Choroid plexus epithelial cell (primary cell): ENCODE data around the gene AKT3.

Experiments
- DNase-seq: peaks from one replicate; pipeline ENCODE4 v3.0.0-alpha.2; 2010; ENCODE audit warnings: low read depth
- H3K4me3 ChIP-seq: 2 replicates; pipeline ENCODE4 v1.5.1; 2011; ENCODE audit warnings: low read depth, mild to moderate bottlenecking, control low read depth, low read length, moderate library complexity
- CTCF ChIP-seq: conservative IDR thresholded peaks from 2 replicates; pipeline ENCODE4 v1.5.1; 2011; ENCODE audit warnings: low read depth, mild to moderate bottlenecking, control low read depth, inconsistent platforms, low read length, moderate library complexity

The AKT3 gene

GRCh38 chr1:243799908-243800307 is 50.1 kb downstream of the AKT3 start:
- no peak overlapping the region for H3K4me3 ChIP-seq
- no peak for TF ChIP-seq CTCF
- DNase-seq = peak; percentile 33

- TF ChIP-seq CTCF = no peak
- no peak overlapping the region for H3K4me3 ChIP-seq
- peak; percentile 80 for DNase-seq
Observed at GRCh38 chr1:243798726-243799125, 51.3 kb downstream of the AKT3 start.

- no peak for DNase-seq
- TF ChIP-seq CTCF = no peak
- no peak overlapping the region for H3K4me3 ChIP-seq
Observed at GRCh38 chr1:243796016-243796415, 54.0 kb downstream of the AKT3 start.

GRCh38 chr1:243793298-243793697 is 56.7 kb downstream of the AKT3 start:
- H3K4me3 ChIP-seq = no peak overlapping the region
- no peak for DNase-seq

GRCh38 chr1:243792891-243793290 is 57.2 kb downstream of the AKT3 start:
- no peak overlapping the region for H3K4me3 ChIP-seq
- TF ChIP-seq CTCF = no peak
- DNase-seq = no peak

More at GRCh38 chr1:243793298-243793697, 56.7 kb downstream of the AKT3 start:
- no peak for TF ChIP-seq CTCF

- H3K4me3 ChIP-seq = no peak overlapping the region
- no peak for DNase-seq
- TF ChIP-seq CTCF = no peak
Observed at GRCh38 chr1:243792401-243792800, 57.6 kb downstream of the AKT3 start.

- TF ChIP-seq CTCF = no peak
- peak; percentile 69 for DNase-seq
- no peak overlapping the region for H3K4me3 ChIP-seq
Observed at GRCh38 chr1:243791586-243792267, 58.3 kb downstream of the AKT3 start.
